GM12891 (cell line): ENCODE data around the gene APLP2.

Experiments
- DNase-seq: peaks from one replicate; pipeline ENCODE4 v3.0.0; 2011; ENCODE audit warnings: low spot score; ENCODE audit not compliant: insufficient read length
- FAIRE-seq: peaks from 2 replicates; lab custom pipeline; 2011; peaks lifted over from hg19 to GRCh38; lab: Jason Lieb, UNC
- PAX5 ChIP-seq: IDR thresholded peaks from 2 replicates; pipeline ENCODE4 v1.6.1; 2011; ENCODE audit warnings: low read length, moderate library complexity, mild to moderate bottlenecking; ENCODE audit not compliant: insufficient read depth, severe bottlenecking
- POLR2A ChIP-seq: IDR thresholded peaks from 2 replicates; pipeline ENCODE4 v1.6.1; 2011; ENCODE audit warnings: low read depth, low read length, control low read depth
- POLR2AphosphoS5 ChIP-seq: IDR thresholded peaks from 2 replicates; pipeline ENCODE4 v1.6.1; 2011; ENCODE audit warnings: low read depth, low read length, control low read depth
- POU2F2 ChIP-seq: IDR thresholded peaks from 2 replicates; pipeline ENCODE4 v1.6.1; 2011; ENCODE audit warnings: low read depth, mild to moderate bottlenecking, control low read depth, low read length, moderate library complexity
- SPI1 ChIP-seq: IDR thresholded peaks from 2 replicates; pipeline ENCODE4 v1.6.1; 2011; ENCODE audit warnings: low read depth, low read length, control low read depth
- TAF1 ChIP-seq: IDR thresholded peaks from 2 replicates; pipeline ENCODE4 v1.6.1; 2011; ENCODE audit warnings: low read depth, low read length, control low read depth

The APLP2 gene

GRCh38 chr11:130114281-130114680 lies 44.6 kb downstream of the APLP2 start:
- FAIRE-seq (peak; percentile 9), DNase-seq (no peak)
- TF ChIP-seq POLR2AphosphoS5 (no peak), POLR2A (no peak), PAX5 (no peak), POU2F2 (no peak), TAF1 (no peak), SPI1 (no peak)

GRCh38 chr11:130114726-130115125 lies 45.0 kb downstream of the APLP2 start:
- DNase-seq (no peak), FAIRE-seq (no peak)
- TF ChIP-seq POLR2AphosphoS5 (no peak), TAF1 (no peak), SPI1 (no peak), PAX5 (no peak), POLR2A (no peak), POU2F2 (no peak)

- DNase-seq = no peak
- FAIRE-seq = no peak
- TF ChIP-seq SPI1 = no peak
- TF ChIP-seq PAX5 = no peak
These were observed 45.5 kb downstream of the APLP2 start for GRCh38 chr11:130115218-130115617.

DNA sequence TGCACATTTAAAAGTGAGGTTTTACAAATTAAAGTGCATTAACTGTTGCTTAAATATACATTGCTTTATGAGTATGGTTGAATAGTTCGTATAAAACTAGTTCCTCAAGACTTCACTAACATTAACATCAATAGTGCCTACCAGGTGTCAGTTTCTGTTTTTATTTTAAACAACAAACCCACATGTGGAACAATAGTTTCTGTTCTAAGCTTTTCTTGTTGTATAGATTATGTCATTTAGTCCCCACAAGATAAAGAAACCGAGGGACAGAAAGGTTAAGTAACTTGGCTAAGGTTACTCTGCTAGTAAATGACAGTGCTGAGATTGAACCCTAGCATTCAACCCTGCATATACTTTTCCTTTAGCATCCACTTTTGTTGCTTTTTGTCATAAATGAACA lies 48.5 kb downstream of the APLP2 start:
- DNase-seq = no peak
- no peak for TF ChIP-seq TAF1
- no peak for TF ChIP-seq POLR2A
- no peak for TF ChIP-seq POLR2AphosphoS5
- TF ChIP-seq POU2F2 = no peak
- no peak for TF ChIP-seq PAX5
- no peak for TF ChIP-seq SPI1
- no peak for FAIRE-seq

GRCh38 chr11:130118636-130119387 lies 49.1 kb downstream of the APLP2 start:
- DNase-seq (no peak), FAIRE-seq (peak; percentile 78)
- no peak for TF ChIP-seq PAX5
- no peak for TF ChIP-seq POLR2A
- TF ChIP-seq TAF1 = no peak
- TF ChIP-seq POLR2AphosphoS5 = no peak
- no peak for TF ChIP-seq POU2F2
- no peak for TF ChIP-seq SPI1

DNA sequence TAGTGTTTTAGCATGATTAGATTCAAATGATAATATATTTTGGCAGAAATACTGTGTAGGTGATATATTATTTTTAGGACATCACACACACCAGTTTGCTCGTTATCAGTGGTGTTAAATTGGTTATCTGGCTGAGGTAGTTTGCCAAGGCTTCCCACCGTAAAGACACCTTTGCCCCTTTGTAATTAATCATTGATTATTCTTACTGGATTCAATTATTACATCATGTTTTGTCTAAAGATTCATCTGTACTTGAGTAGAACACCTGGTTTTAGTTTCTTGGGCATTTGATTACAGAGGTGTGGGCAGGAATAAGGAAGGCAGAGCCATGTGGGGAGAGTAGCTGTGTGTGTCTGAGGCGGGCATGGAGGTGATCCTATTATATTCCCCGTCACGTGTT lies 50.4 kb downstream of the APLP2 start:
- FAIRE-seq (no peak), DNase-seq (no peak)
- no peak for TF ChIP-seq POLR2AphosphoS5
- no peak for TF ChIP-seq SPI1

DNA sequence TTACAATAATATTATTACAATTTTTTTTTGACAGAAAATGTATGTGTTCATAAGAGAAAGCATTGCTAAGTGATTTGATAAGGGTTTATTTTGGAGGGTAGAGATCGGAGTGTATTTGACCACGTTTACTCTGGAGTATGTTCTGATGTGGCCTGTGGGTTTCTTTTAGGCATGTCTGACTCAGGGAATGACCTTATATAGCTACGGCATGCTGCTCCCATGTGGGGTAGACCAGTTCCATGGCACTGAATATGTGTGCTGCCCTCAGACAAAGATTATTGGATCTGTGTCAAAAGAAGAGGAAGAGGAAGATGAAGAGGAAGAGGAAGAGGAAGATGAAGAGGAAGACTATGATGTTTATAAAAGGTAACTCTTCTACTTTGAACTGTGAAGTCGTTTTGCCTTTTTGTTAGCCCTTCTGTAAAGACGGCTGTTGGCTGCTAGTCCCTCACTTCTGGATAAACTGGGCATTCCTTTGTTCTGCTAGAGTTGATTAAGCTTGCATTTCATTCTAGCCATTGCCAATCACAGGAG lies 51.8 kb downstream of the APLP2 start:
- FAIRE-seq = no peak
- TF ChIP-seq POLR2AphosphoS5 (no peak), PAX5 (no peak), POLR2A (no peak), POU2F2 (no peak), SPI1 (no peak), TAF1 (no peak)
- no peak for DNase-seq

- DNase-seq (no peak), FAIRE-seq (peak; percentile 31)
- TF ChIP-seq TAF1 (no peak), SPI1 (peak; percentile 51)
These were observed 52.5 kb downstream of the APLP2 start for GRCh38 chr11:130122141-130122575.

DNA sequence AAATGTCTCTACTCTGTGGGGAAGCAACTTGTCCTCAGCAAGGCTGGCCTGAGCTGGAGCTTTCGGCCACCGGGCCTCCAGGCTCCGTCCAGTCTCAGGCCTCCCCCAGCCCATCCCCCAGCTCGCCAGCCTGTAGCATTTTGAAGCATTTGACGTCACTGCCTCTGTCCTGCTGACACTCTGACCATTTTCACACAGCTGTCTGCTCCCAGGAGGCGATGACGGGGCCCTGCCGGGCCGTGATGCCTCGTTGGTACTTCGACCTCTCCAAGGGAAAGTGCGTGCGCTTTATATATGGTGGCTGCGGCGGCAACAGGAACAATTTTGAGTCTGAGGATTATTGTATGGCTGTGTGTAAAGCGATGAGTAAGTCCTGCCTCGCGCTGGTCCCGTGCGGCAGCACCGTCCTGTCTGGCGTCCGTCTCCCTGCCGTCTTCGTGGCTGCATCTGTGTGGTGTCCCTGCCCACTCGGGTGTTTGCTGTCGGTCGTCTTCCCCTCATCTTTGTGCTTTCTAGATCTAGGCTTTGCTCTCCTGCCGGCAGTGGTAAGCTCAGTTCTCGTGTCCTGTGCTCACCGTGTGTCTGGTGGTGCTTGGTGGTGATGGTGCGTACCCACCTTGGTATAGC lies 53.8 kb downstream of the APLP2 start:
- FAIRE-seq (no peak), DNase-seq (no peak)
- no peak for TF ChIP-seq TAF1
- no peak for TF ChIP-seq POU2F2
- TF ChIP-seq SPI1 = no peak
- TF ChIP-seq PAX5 = no peak
- TF ChIP-seq POLR2A = no peak
- TF ChIP-seq POLR2AphosphoS5 = no peak

- no peak for DNase-seq
- TF ChIP-seq SPI1 = 0 out of 2 replicates have a peak, but pooled peaks have one; percentile 12
- TF ChIP-seq POU2F2 = no peak
- no peak for FAIRE-seq
These were observed 54.4 kb downstream of the APLP2 start for GRCh38 chr11:130124096-130124495.

DNA sequence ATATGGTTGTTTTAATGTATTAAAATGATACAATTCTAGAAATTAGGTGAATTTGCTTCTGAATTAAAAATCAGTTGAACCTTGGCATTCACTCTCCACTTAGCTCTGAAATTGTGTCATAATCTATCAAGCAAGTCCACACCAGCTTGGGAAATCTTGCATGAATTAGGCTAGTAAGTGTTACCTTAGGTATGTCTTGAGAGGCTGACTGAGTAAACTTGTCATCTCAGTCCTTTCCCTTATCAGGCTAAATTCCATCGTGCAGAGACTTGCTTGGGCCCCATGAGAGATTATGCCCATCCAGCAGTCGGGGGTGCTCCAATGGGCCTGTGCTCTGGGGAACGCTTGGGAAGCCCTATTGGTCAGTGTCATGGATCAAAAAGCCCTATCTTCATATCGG lies 55.9 kb downstream of the APLP2 start:
- DNase-seq = no peak
- no peak for FAIRE-seq
- TF ChIP-seq PAX5 (no peak), POLR2AphosphoS5 (no peak), SPI1 (no peak), POU2F2 (no peak), POLR2A (no peak), TAF1 (no peak)
